T-cell (primary cell): Measurements from ENCODE around the gene SAMD7. TPM values are rescaled to one million over a fixed set of nuclear protein-coding genes. Genes with fewer than 3 reads are reported as not detected.

ENCODE experiments used
- ATAC-seq, 4 experiments: fragments of 200-7000 bp in 3 of 4; fragments of 150-1000 bp in 1 of 4; cut with Tn5 transposase; replicated peaks in 1 of 4; 1 replicate in 3 of 4; 2 replicates in 1 of 4; pipeline ENCODE4 v1.10.0; 2021; ENCODE audit warnings: moderate library complexity in 3 of 4, mild to moderate bottlenecking in 2 of 4, moderate number of reproducible peaks in 1 of 4
- CTCF ChIA-PET, 2 donors: fragments of 300-600 bp; sonication (Branson Sonifier 250); formaldehyde crosslinking; loops; one replicate each; lab custom pipeline; 2022; ENCODE audit warnings: antibody characterized with exemption in 2 of 2; lab: Charles Lee
- POLR2A ChIA-PET, 2 donors: fragments of 300-600 bp; sonication (Branson Sonifier 250); formaldehyde crosslinking; loops; one replicate each; lab custom pipeline; 2022; ENCODE audit warnings: antibody characterized with exemption in 2 of 2; lab: Charles Lee
- DNase-seq, 35 experiments: peaks; one replicate each; pipeline versions ENCODE4 v3.0.0 to v3.0.0-alpha.2; 2013 to 2023
- H3K27ac ChIP-seq: one replicate; pipeline ENCODE4 v1.5.1; 2013; ENCODE audit warnings: low read length
- H3K27me3 ChIP-seq, 2 experiments: replicated peaks in 1 of 2; 1 replicate in 1 of 2; 2 replicates in 1 of 2; pipeline versions ENCODE4 v1.6.1 to v1.7.0; 2013; ENCODE audit warnings: low read length in 1 of 2, mixed read lengths in 1 of 2; ENCODE audit not compliant: control insufficient read depth in 2 of 2, insufficient read depth in 2 of 2; ENCODE audit errors: extremely low read depth in 1 of 2
- H3K36me3 ChIP-seq, 2 donors: 1 replicate in 1 of 2; 2 replicates in 1 of 2; pipeline versions ENCODE4 v1.6.1 to v1.7.0; 2013; ENCODE audit warnings: low read length in 1 of 2; ENCODE audit not compliant: control insufficient read depth in 2 of 2, insufficient read depth in 1 of 2; ENCODE audit errors: extremely low read depth in 1 of 2
- H3K4me1 ChIP-seq, 2 experiments: 1 replicate in 1 of 2; 2 replicates in 1 of 2; pipeline versions ENCODE4 v1.6.1 to v1.7.0; 2013; ENCODE audit warnings: low read length in 2 of 2, mixed read lengths in 1 of 2; ENCODE audit not compliant: insufficient read depth in 2 of 2, control insufficient read depth in 1 of 2; ENCODE audit errors: extremely low read depth in 1 of 2
- H3K4me3 ChIP-seq, 2 donors: 1 replicate in 1 of 2; 2 replicates in 1 of 2; pipeline versions ENCODE4 v1.5.1 to v1.7.0; 2013; ENCODE audit warnings: mild to moderate bottlenecking in 2 of 2, low read length in 1 of 2, moderate library complexity in 1 of 2; ENCODE audit not compliant: control insufficient read depth in 1 of 2; ENCODE audit errors: extremely low read depth in 1 of 2
- H3K9me3 ChIP-seq: 2 replicates; pipeline ENCODE4 v1.7.0; 2013
- H3K27ac Mint-ChIP-seq, 2 donors: one replicate each; pipeline ENCODE4 v1.8.0; 2020 to 2021; ENCODE audit warnings: mild to moderate bottlenecking in 2 of 2, mixed read lengths in 2 of 2
- H3K27me3 Mint-ChIP-seq, 2 donors: one replicate each; pipeline ENCODE4 v1.8.0; 2021 to 2022; ENCODE audit warnings: mixed read lengths in 2 of 2
- H3K36me3 Mint-ChIP-seq: one replicate; pipeline ENCODE4 v1.8.0; 2021; ENCODE audit warnings: mixed read lengths
- H3K4me1 Mint-ChIP-seq, 3 donors: one replicate each; pipeline ENCODE4 v1.8.0; 2020 to 2022; ENCODE audit warnings: mixed read lengths in 3 of 3, mild to moderate bottlenecking in 1 of 3
- H3K4me3 Mint-ChIP-seq, 3 donors: one replicate each; pipeline ENCODE4 v1.8.0; 2020 to 2022; ENCODE audit warnings: mild to moderate bottlenecking in 3 of 3, mixed read lengths in 3 of 3, moderate library complexity in 3 of 3
- H3K9me3 Mint-ChIP-seq, 3 donors: one replicate each; pipeline ENCODE4 v1.8.0; 2020 to 2022; ENCODE audit warnings: mixed read lengths in 3 of 3
- WGBS: methylation state at CpG from one replicate; pipeline ENCODE4 v1.1.5; 2013; ENCODE audit warnings: missing lambda C conversion rate; ENCODE audit not compliant: insufficient coverage; 5-methylcytosine and 5-hydroxymethylcytosine counted together
- total RNA-seq, 35 experiments: library from RNA in 6 of 35; stranded (reverse) in 6 of 35; fragments of 120-200 nt in 1 of 35; gene quantifications; one replicate each; pipeline versions ENCODE4 v1.2.1 to v1.2.4 and lab custom pipeline; 2013 to 2026

Gene SAMD7
- total RNA-seq, 5 donors from 2014 or later (not counting 1 experiment from before 2014, with no cell fraction given), result not detected

- ChIA-PET CTCF (no interaction called here), POLR2A (no interaction called here)
- Histone ChIP-seq H3K9me3 (no peaks in the 10 kb centered on the region), H3K27me3 (peaks cover 0 to 9% of the 10 kb centered on the region in 2 experiments), H3K4me3 (no peak overlapping the region), H3K27ac (no peak overlapping the region), H3K4me1 (peaks cover 2 to 5% of the 10 kb centered on the region in 2 experiments), H3K36me3 (no peaks in the 10 kb centered on the region)
- Mint-ChIP-seq H3K27ac (no peak overlapping the region), H3K27me3 (no peaks in the 10 kb centered on the region), H3K36me3 (no peaks in the 10 kb centered on the region), H3K9me3 (no peaks in the 10 kb centered on the region), H3K4me3 (no peak overlapping the region), H3K4me1 (peaks cover 1 to 13% (median 9%) of the 10 kb centered on the region in 3 donors)
- 85% methylated on average over 3 of the region's 4 CpGs for WGBS
- DNase-seq (no peak), ATAC-seq (no peak)
Measured at GRCh38 chr3:169880576-169881250, 30.7 kb upstream of the SAMD7 start.

GRCh38 chr3:169886671-169887070 lies 24.7 kb upstream of the SAMD7 start:
- ATAC-seq (no peak), DNase-seq (no peak)
- POLR2A ChIA-PET, result interaction anchor here in 1 of 2 donors (0.6 kb wide), 1 partner anchor 63 kb away, joined by 3 read pairs; no protein-coding TSS in a partner anchor
- no CpG with 5 or more reads among the region's 5 CpGs for WGBS
- H3K27me3 Mint-ChIP-seq, result no peaks in the 10 kb centered on the region
- no peaks in the 10 kb centered on the region for H3K4me1 Mint-ChIP-seq
- no peak overlapping the region for H3K4me3 ChIP-seq
- H3K4me1 ChIP-seq, result no peaks in the 10 kb centered on the region
- H3K27me3 ChIP-seq, result no peaks in the 10 kb centered on the region
- no peaks in the 10 kb centered on the region for H3K9me3 Mint-ChIP-seq
- H3K27ac Mint-ChIP-seq, result no peak overlapping the region
- H3K36me3 Mint-ChIP-seq, result no peaks in the 10 kb centered on the region
- no peak overlapping the region for H3K4me3 Mint-ChIP-seq
- H3K27ac ChIP-seq, result no peak overlapping the region
- CTCF ChIA-PET, result interaction anchor here (0.6 to 1.0 kb wide), 3 partner anchors 13 to 951 kb away, joined by 3 to 4 read pairs (median 3); no protein-coding TSS in a partner anchor
- no peaks in the 10 kb centered on the region for H3K9me3 ChIP-seq
- H3K36me3 ChIP-seq, result no peaks in the 10 kb centered on the region

- H3K27ac Mint-ChIP-seq, result no peak overlapping the region
- Histone ChIP-seq H3K4me1 (no peaks in the 10 kb centered on the region), H3K36me3 (no peaks in the 10 kb centered on the region), H3K27ac (no peak overlapping the region), H3K9me3 (no peaks in the 10 kb centered on the region), H3K4me3 (no peak overlapping the region), H3K27me3 (no peaks in the 10 kb centered on the region)
- DNase-seq (no peak), ATAC-seq (no peak)
- no peak overlapping the region for H3K4me3 Mint-ChIP-seq
- H3K9me3 Mint-ChIP-seq, result no peaks in the 10 kb centered on the region
- H3K36me3 Mint-ChIP-seq, result no peaks in the 10 kb centered on the region
- H3K4me1 Mint-ChIP-seq, result no peaks in the 10 kb centered on the region
- H3K27me3 Mint-ChIP-seq, result no peaks in the 10 kb centered on the region
- WGBS, result 90% methylated on average over 6 of the region's 7 CpGs
- POLR2A ChIA-PET, result no interaction called here
- CTCF ChIA-PET, result no interaction called here
Measured at GRCh38 chr3:169891886-169892285, 19.5 kb upstream of the SAMD7 start.

- ChIA-PET CTCF (no interaction called here), POLR2A (no interaction called here)
- H3K27ac ChIP-seq, result no peak overlapping the region
- no peaks in the 10 kb centered on the region for H3K27me3 ChIP-seq
- ATAC-seq, result no peak
- H3K9me3 ChIP-seq, result no peaks in the 10 kb centered on the region
- Mint-ChIP-seq H3K27me3 (no peaks in the 10 kb centered on the region), H3K27ac (no peak overlapping the region), H3K4me1 (no peaks in the 10 kb centered on the region), H3K36me3 (no peaks in the 10 kb centered on the region), H3K4me3 (no peak overlapping the region), H3K9me3 (no peaks in the 10 kb centered on the region)
- no peaks in the 10 kb centered on the region for H3K36me3 ChIP-seq
- H3K4me3 ChIP-seq, result no peak overlapping the region
- H3K4me1 ChIP-seq, result no peaks in the 10 kb centered on the region
- DNase-seq, result no peak
- WGBS, result 80% methylated on average over 4 of the region's 7 CpGs
Measured at GRCh38 chr3:169894110-169894509, 17.3 kb upstream of the SAMD7 start.

GRCh38 chr3:169895072-169895471 lies 16.3 kb upstream of the SAMD7 start:
- Mint-ChIP-seq H3K36me3 (no peaks in the 10 kb centered on the region), H3K27me3 (no peaks in the 10 kb centered on the region), H3K4me1 (no peaks in the 10 kb centered on the region), H3K4me3 (no peak overlapping the region), H3K9me3 (peaks cover 0 to 4% (median 0%) of the 10 kb centered on the region in 3 donors), H3K27ac (no peak overlapping the region)
- CTCF ChIA-PET, result no interaction called here
- Histone ChIP-seq H3K4me3 (no peak overlapping the region), H3K27me3 (no peaks in the 10 kb centered on the region), H3K4me1 (no peaks in the 10 kb centered on the region), H3K27ac (no peak overlapping the region), H3K36me3 (no peaks in the 10 kb centered on the region), H3K9me3 (no peaks in the 10 kb centered on the region)
- DNase-seq, result no peak
- ATAC-seq, result no peak
- POLR2A ChIA-PET, result no interaction called here
- 75% methylated on average over 5 of the region's 6 CpGs for WGBS

GRCh38 chr3:169897284-169897683 lies 14.1 kb upstream of the SAMD7 start:
- H3K27me3 Mint-ChIP-seq, result no peaks in the 10 kb centered on the region
- no peaks in the 10 kb centered on the region for H3K36me3 ChIP-seq
- H3K4me3 Mint-ChIP-seq, result no peak overlapping the region
- no peaks in the 10 kb centered on the region for H3K27me3 ChIP-seq
- peaks cover 5 to 19% (median 9%) of the 10 kb centered on the region in 3 donors for H3K9me3 Mint-ChIP-seq
- POLR2A ChIA-PET, result no interaction called here
- no peak for DNase-seq
- CTCF ChIA-PET, result no interaction called here
- H3K9me3 ChIP-seq, result no peaks in the 10 kb centered on the region
- no peaks in the 10 kb centered on the region for H3K4me1 ChIP-seq
- no peaks in the 10 kb centered on the region for H3K4me1 Mint-ChIP-seq
- no peak for ATAC-seq
- WGBS, result 100% methylated on average over 1 of the region's 1 CpG
- no peak overlapping the region for H3K27ac ChIP-seq
- no peak overlapping the region for H3K4me3 ChIP-seq
- H3K27ac Mint-ChIP-seq, result no peak overlapping the region
- H3K36me3 Mint-ChIP-seq, result no peaks in the 10 kb centered on the region
